Fibroblast of lung (primary cell): ENCODE measurements around the gene DDR1.
"Not testable (repeated sequence)": the region's sequence is repeated elsewhere in the genome, so short reads cannot be mapped to it uniquely, and the experiment has no call there.

Source experiments
- CTCF ChIP-seq, 2 donors: IDR thresholded peaks in 1 of 2; conservative IDR thresholded peaks in 1 of 2; 1 replicate in 1 of 2; 2 replicates in 1 of 2; pipeline ENCODE4 v1.5.1; 2011 to 2012; ENCODE audit warnings: low read length in 2 of 2, control low read depth in 1 of 2, inconsistent platforms in 1 of 2, low read depth in 1 of 2, mild to moderate bottlenecking in 1 of 2
- EZH2 ChIP-seq: IDR thresholded peaks from 2 replicates; pipeline ENCODE4 v1.5.1; 2012; ENCODE audit warnings: low read length, control low read depth, mild to moderate bottlenecking; ENCODE audit errors: missing control alignments

GRCh38 chr6:30869241-30869749 lies 15.0 kb upstream of the DDR1 start:
- not testable (repeated sequence) for TF ChIP-seq CTCF (conservative IDR thresholded peaks at IDR 0.05 in 1 of 2, IDR thresholded peaks at IDR 0.05 in 1 of 2; ENCODE audit: low read depth in 1 of 2, low read length in 2 of 2); EZH2
